K562 (cell line): ENCODE data around the gene CD300H. TPM values are rescaled to one million over a fixed set of nuclear protein-coding genes. Genes with fewer than 3 reads are reported as not detected.

ENCODE experiments used
- ATAC-seq: fragments of 200-7000 bp; cut with Tn5 transposase; 3 replicates; pipeline ENCODE4 v1.9.1; 2020; ENCODE audit warnings: moderate library complexity
- BruUV-seq: library from RNA; stranded (reverse); fragments of 400-500 nt; replicated peaks from 2 replicates; lab custom pipeline; 2021; lab: Mats Ljungman, UMichigan
- CTCF ChIA-PET: fragments of 300-600 bp; formaldehyde crosslinking; extraction: SDS; loops from one replicate; lab custom pipeline; 2021; ENCODE audit warnings: low intra/inter-chr PET ratio; lab: Yijun Ruan, JAX
- POLR2A ChIA-PET: fragments of 300-600, 350-650 bp; sonication (Branson Sonifier 250); formaldehyde crosslinking; extraction: SDS; loops from one replicate; lab custom pipeline; 2021; ENCODE audit warnings: antibody characterized with exemption, inconsistent platforms; lab: Yijun Ruan, JAX
- DNase-seq, 4 experiments: peaks; one replicate each; pipeline versions ENCODE4 v3.0.0 to v3.0.0-alpha.2; 2011 to 2018; ENCODE audit warnings: low spot score in 3 of 4, mixed read lengths in 3 of 4; ENCODE audit errors: extremely low read depth in 1 of 4
- FAIRE-seq: peaks from 2 replicates; lab custom pipeline; 2011; peaks lifted over from hg19 to GRCh38; lab: Jason Lieb, UNC
- H2AFZ ChIP-seq: 2 replicates; pipeline ENCODE4 v1.6.0; 2011; ENCODE audit warnings: low read depth, low read length, control low read depth, inconsistent platforms
- H3K27ac ChIP-seq: fragments of 200-600 bp; 3 replicates; pipeline ENCODE4 v1.8.0; 2011; ENCODE audit warnings: low read depth, mild to moderate bottlenecking, control low read depth, inconsistent platforms, low read length, moderate library complexity, mixed read lengths; ENCODE audit errors: extremely low read depth
- H3K27me3 ChIP-seq, 2 experiments: fragments of 300-600 bp in 1 of 2; 2 replicates in 1 of 2; 3 replicates in 1 of 2; pipeline versions ENCODE4 v1.6.0 to v1.8.0; 2011; ENCODE audit warnings: inconsistent platforms in 2 of 2, low read length in 2 of 2, mild to moderate bottlenecking in 1 of 2, mixed read lengths in 1 of 2, moderate library complexity in 1 of 2; ENCODE audit not compliant: control insufficient read depth in 2 of 2, insufficient read depth in 2 of 2
- H3K36me3 ChIP-seq: fragments of 300-600 bp; 3 replicates; pipeline ENCODE4 v1.8.0; 2011; ENCODE audit warnings: mild to moderate bottlenecking, low read length, inconsistent platforms; ENCODE audit not compliant: control insufficient read depth, insufficient read depth
- H3K4me1 ChIP-seq, 2 experiments: fragments of 200-600 bp in 1 of 2; replicated peaks in 1 of 2; 2 replicates in 1 of 2; 3 replicates in 1 of 2; pipeline versions ENCODE4 v1.5.1 to v1.8.0; 2011; ENCODE audit warnings: inconsistent platforms in 2 of 2, low read length in 2 of 2, mild to moderate bottlenecking in 1 of 2, mixed read lengths in 1 of 2, moderate library complexity in 1 of 2; ENCODE audit not compliant: control insufficient read depth in 2 of 2, insufficient read depth in 2 of 2
- H3K4me2 ChIP-seq: 2 replicates; pipeline ENCODE4 v1.6.1; 2011; ENCODE audit warnings: low read length, control low read depth, inconsistent platforms, mixed read lengths; ENCODE audit not compliant: insufficient read depth
- H3K4me3 ChIP-seq: fragments of 200-600 bp; sonication (generic), shearing (Covaris generic); 2 replicates; pipeline ENCODE4 v1.5.1; 2016; ENCODE audit warnings: control low read depth, inconsistent platforms
- H3K79me2 ChIP-seq: fragments of 200-600 bp; 3 replicates; pipeline ENCODE4 v1.8.0; 2011; ENCODE audit warnings: low read length, inconsistent platforms; ENCODE audit not compliant: control insufficient read depth, insufficient read depth
- H3K9ac ChIP-seq, 2 experiments: 2 replicates each; pipeline versions ENCODE4 v1.6.0 to v1.6.1; 2011; ENCODE audit warnings: low read depth in 2 of 2, low read length in 2 of 2, control low read depth in 1 of 2, inconsistent platforms in 1 of 2, mild to moderate bottlenecking in 1 of 2, mixed read lengths in 1 of 2; ENCODE audit not compliant: insufficient read depth in 1 of 2
- H3K9me1 ChIP-seq: one replicate; pipeline ENCODE4 v1.6.0; 2011; ENCODE audit warnings: inconsistent platforms, mild to moderate bottlenecking, low read length, moderate library complexity; ENCODE audit not compliant: control insufficient read depth, insufficient read depth
- H3K9me3 ChIP-seq: replicated peaks from 2 replicates; pipeline ENCODE4 v1.5.1; 2011; ENCODE audit warnings: low read depth, low read length, inconsistent platforms; ENCODE audit not compliant: control insufficient read depth, insufficient read depth
- H4K20me1 ChIP-seq: replicated peaks from 2 replicates; pipeline ENCODE4 v1.6.1; 2011; ENCODE audit warnings: low read length, inconsistent platforms, mixed read lengths; ENCODE audit not compliant: control insufficient read depth, insufficient read depth
- ADNP ChIP-seq: fragments of 200-800 bp; sonication (Bioruptor generic); IDR thresholded peaks from 2 replicates; pipeline ENCODE4 v1.6.1; 2016; ENCODE audit warnings: missing genetic modification characterization, missing compliant biosample characterization
- BHLHE40 ChIP-seq: IDR thresholded peaks from 2 replicates; pipeline ENCODE4 v1.6.1; 2011; ENCODE audit warnings: low read length, improper control_type of control experiment
- DACH1 ChIP-seq: fragments of 450-650 bp; IDR thresholded peaks from 2 replicates; pipeline ENCODE4 v1.6.1; 2018; ENCODE audit not compliant: partially characterized antibody
- DIDO1 ChIP-seq: fragments of 450-650 bp; IDR thresholded peaks from 2 replicates; pipeline ENCODE4 v1.6.1; 2016; ENCODE audit warnings: low read depth, missing biosample characterization, missing genetic modification characterization
- MAFF ChIP-seq: IDR thresholded peaks from 2 replicates; pipeline ENCODE4 v1.6.1; 2012; ENCODE audit warnings: low read length, improper control_type of control experiment
- NCOA1 ChIP-seq: fragments of 450-650 bp; IDR thresholded peaks from 2 replicates; pipeline ENCODE4 v1.6.1; 2016; ENCODE audit warnings: low read depth
- PHB2 ChIP-seq: fragments of 450-650 bp; IDR thresholded peaks from 2 replicates; pipeline ENCODE4 v1.6.1; 2017; ENCODE audit warnings: low read depth
- POLR2AphosphoS5 ChIP-seq: IDR thresholded peaks from 2 replicates; pipeline ENCODE4 v1.6.1; 2011; ENCODE audit warnings: mild to moderate bottlenecking, low read depth, low read length, moderate library complexity; ENCODE audit not compliant: control insufficient read depth, insufficient read depth
- PRMT5 ChIP-seq: sonication (generic); formaldehyde crosslinking; IDR thresholded peaks from 2 replicates; pipeline ENCODE4 v1.5.0; 2020; ENCODE audit warnings: missing genetic modification reagents
- SMARCA4 ChIP-seq: fragments of 450-650 bp; IDR thresholded peaks from 2 replicates; pipeline ENCODE4 v1.6.1; 2016
- TCF7L2 ChIP-seq: fragments of 150-350 bp; IDR thresholded peaks from 2 replicates; pipeline ENCODE4 v1.6.1; 2016; ENCODE audit warnings: low read depth, mild to moderate bottlenecking, low read length, moderate library complexity
- ZC3H8 ChIP-seq: fragments of 450-650 bp; IDR thresholded peaks from 2 replicates; pipeline ENCODE4 v1.6.1; 2017
- WGBS: fragments of 100-300 bp; shearing (Covaris generic); methylation state at CpG from one replicate; pipeline ENCODE4 v1.1.6; 2016; ENCODE audit warnings: low coverage, mixed read lengths; ENCODE audit not compliant: insufficient coverage; ENCODE audit errors: missing lambda C conversion rate; 5-methylcytosine and 5-hydroxymethylcytosine counted together
- in situ Hi-C: fragments of 300-500 bp; cut with MboI; formaldehyde crosslinking; loops from 4 replicates; pipeline ENCODE4 v1.15.0; 2018; ENCODE audit warnings: inconsistent platforms, mixed read lengths
- intact Hi-C: fragments of 100-400 bp; cut with micrococcal nuclease; formaldehyde crosslinking; loops from 2 replicates; pipeline ENCODE4 v1.14.2; 2022
- polyA plus RNA-seq, 8 experiments: library from polyadenylated mRNA; depleted of rRNA in 4 of 8; stranded (reverse) in 5 of 8; unstranded in 3 of 8; fragments of >200 nt; fragmentation: Nextera tagmentation in 2 of 8; fragmentation: Illumina TruSeq in 1 of 8; extraction: Ambion mirVana in 2 of 8; extraction: Trizol in 1 of 8; gene quantifications; 2 replicates each; pipeline versions ENCODE4 v1.2.1 to v1.2.3, GENCODE V29; 2011 to 2014; ENCODE audit warnings: inconsistent platforms in 1 of 8, missing spikeins in 1 of 8
- total RNA-seq, 7 experiments: library from RNA; depleted of rRNA in 6 of 7; stranded (reverse); fragments of >200 nt in 6 of 7; fragmentation: Illumina TruSeq in 2 of 7; extraction: Trizol in 2 of 7; gene quantifications; 2 replicates each; pipeline versions ENCODE4 v1.2.1 to v1.2.3, GENCODE V29; 2011 to 2021; ENCODE audit warnings: low replicate concordance in 1 of 7
- TF ChIP-seq, protein P1 (sequence below): fragments of 250-450 bp; sonication (Bioruptor Pico); IDR thresholded peaks from 2 replicates; pipeline ENCODE4 v1.4.0; 2020; ENCODE audit warnings: mild to moderate bottlenecking, moderate library complexity
- TF ChIP-seq, protein P2 (sequence below): fragments of 450-650 bp; IDR thresholded peaks from 2 replicates; pipeline ENCODE4 v1.6.1; 2017; ENCODE audit warnings: antibody characterized with exemption, mild to moderate bottlenecking

Gene CD300H
- total and polyA plus RNA-seq, 9 of the 15 experiments (the other 6 are each of a cell fraction or from before 2014, with no cell fraction given), result not detected

DNA sequence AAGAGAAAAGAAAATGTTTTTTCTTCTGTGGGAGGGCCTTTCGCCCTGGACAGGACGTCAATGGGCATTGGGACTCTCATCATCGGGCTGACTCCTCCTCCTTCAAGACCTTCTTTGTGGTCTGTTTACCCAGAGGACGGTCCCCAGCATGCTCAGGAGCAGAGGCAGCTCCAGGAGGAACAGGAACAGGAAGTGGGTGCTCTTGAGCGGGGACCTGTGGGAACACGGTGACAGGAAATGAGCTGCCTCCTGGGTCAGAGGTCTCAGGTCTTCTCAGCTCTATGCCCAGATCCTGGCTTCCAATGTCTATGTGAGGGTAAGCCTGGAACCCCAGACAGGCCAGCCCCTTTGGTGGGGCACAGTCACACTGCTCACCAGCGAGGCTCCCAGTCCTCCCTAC is 12.6 kb upstream of the CD300H start (continued):
- TF ChIP-seq, protein P1, sequence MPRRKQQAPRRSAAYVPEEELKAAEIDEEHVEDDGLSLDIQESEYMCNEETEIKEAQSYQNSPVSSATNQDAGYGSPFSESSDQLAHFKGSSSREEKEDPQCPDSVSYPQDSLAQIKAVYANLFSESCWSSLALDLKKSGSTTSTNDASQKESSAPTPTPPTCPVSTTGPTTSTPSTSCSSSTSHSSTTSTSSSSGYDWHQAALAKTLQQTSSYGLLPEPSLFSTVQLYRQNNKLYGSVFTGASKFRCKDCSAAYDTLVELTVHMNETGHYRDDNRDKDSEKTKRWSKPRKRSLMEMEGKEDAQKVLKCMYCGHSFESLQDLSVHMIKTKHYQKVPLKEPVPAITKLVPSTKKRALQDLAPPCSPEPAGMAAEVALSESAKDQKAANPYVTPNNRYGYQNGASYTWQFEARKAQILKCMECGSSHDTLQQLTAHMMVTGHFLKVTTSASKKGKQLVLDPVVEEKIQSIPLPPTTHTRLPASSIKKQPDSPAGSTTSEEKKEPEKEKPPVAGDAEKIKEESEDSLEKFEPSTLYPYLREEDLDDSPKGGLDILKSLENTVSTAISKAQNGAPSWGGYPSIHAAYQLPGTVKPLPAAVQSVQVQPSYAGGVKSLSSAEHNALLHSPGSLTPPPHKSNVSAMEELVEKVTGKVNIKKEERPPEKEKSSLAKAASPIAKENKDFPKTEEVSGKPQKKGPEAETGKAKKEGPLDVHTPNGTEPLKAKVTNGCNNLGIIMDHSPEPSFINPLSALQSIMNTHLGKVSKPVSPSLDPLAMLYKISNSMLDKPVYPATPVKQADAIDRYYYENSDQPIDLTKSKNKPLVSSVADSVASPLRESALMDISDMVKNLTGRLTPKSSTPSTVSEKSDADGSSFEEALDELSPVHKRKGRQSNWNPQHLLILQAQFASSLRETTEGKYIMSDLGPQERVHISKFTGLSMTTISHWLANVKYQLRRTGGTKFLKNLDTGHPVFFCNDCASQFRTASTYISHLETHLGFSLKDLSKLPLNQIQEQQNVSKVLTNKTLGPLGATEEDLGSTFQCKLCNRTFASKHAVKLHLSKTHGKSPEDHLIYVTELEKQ (CRISPR knock-in tag), result no peak

DNA sequence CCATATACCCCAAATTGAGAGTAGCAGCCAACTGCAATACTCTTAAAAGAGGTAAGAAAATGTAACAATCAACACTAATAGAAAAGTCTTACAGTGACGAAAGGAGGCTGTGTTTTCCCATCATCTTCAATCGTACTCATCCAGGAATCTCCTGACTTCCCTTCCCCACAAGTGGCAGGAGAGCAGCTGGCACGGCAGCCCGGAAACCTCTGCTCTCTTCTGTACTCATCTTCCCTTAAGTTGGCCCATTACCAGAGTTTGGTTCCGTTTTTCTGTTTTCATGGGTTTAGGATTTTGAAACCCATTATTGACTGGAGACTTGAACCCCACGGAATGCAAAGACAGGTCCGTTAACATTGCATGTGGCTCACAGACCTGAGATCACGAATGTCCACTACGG is 11.7 kb upstream of the CD300H start:
- no peaks in the 10 kb centered on the region for H3K4me1 ChIP-seq
- H3K79me2 ChIP-seq, result no peaks in the 10 kb centered on the region
- H2AFZ ChIP-seq, result no peak overlapping the region
- ChIA-PET POLR2A (interaction anchor here (1.0 kb wide), 2 partner anchors 13 kb away, joined by 3 read pairs; no protein-coding TSS in a partner anchor), CTCF (no interaction called here)
- BruUV-seq, result no TSS peak
- 6% methylated on average over 9 of the region's 9 CpGs for WGBS
- peaks cover 2% of the 10 kb centered on the region for H3K9me1 ChIP-seq
- DNase-seq (no peak), FAIRE-seq (no peak), ATAC-seq (no peak)
- H3K36me3 ChIP-seq, result no peaks in the 10 kb centered on the region
- H3K27me3 ChIP-seq, result peaks cover 8 to 34% of the 10 kb centered on the region in 2 experiments; a peak in 4 of 5 replicates
- H3K9ac ChIP-seq, result no peak overlapping the region
- H3K9me3 ChIP-seq, result no peaks in the 10 kb centered on the region
- intact Hi-C loops, result no loop called here
- no peak overlapping the region for H3K4me2 ChIP-seq
- no peak overlapping the region for H3K27ac ChIP-seq
- 0 out of 2 replicates have a peak, but pooled peaks cover 3% of the 10 kb centered on the region for H4K20me1 ChIP-seq
- in situ Hi-C loops, result no loop called here
- H3K4me3 ChIP-seq, result no peak overlapping the region
- TF ChIP-seq NCOA1, result no peak
- no peak for TF ChIP-seq ZC3H8
- TF ChIP-seq, protein P2, sequence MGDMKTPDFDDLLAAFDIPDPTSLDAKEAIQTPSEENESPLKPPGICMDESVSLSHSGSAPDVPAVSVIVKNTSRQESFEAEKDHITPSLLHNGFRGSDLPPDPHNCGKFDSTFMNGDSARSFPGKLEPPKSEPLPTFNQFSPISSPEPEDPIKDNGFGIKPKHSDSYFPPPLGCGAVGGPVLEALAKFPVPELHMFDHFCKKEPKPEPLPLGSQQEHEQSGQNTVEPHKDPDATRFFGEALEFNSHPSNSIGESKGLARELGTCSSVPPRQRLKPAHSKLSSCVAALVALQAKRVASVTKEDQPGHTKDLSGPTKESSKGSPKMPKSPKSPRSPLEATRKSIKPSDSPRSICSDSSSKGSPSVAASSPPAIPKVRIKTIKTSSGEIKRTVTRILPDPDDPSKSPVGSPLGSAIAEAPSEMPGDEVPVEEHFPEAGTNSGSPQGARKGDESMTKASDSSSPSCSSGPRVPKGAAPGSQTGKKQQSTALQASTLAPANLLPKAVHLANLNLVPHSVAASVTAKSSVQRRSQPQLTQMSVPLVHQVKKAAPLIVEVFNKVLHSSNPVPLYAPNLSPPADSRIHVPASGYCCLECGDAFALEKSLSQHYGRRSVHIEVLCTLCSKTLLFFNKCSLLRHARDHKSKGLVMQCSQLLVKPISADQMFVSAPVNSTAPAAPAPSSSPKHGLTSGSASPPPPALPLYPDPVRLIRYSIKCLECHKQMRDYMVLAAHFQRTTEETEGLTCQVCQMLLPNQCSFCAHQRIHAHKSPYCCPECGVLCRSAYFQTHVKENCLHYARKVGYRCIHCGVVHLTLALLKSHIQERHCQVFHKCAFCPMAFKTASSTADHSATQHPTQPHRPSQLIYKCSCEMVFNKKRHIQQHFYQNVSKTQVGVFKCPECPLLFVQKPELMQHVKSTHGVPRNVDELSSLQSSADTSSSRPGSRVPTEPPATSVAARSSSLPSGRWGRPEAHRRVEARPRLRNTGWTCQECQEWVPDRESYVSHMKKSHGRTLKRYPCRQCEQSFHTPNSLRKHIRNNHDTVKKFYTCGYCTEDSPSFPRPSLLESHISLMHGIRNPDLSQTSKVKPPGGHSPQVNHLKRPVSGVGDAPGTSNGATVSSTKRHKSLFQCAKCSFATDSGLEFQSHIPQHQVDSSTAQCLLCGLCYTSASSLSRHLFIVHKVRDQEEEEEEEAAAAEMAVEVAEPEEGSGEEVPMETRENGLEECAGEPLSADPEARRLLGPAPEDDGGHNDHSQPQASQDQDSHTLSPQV, result no peak
- no peak for TF ChIP-seq SMARCA4
- TF ChIP-seq BHLHE40, result no peak
- TF ChIP-seq MAFF, result no peak
- TF ChIP-seq PHB2, result no peak
- no peak for TF ChIP-seq DIDO1 (tag)
- TF ChIP-seq PRMT5 (CRISPR knock-in tag), result no peak
- no peak for TF ChIP-seq POLR2AphosphoS5
- TF ChIP-seq TCF7L2, result no peak
- TF ChIP-seq DACH1, result no peak
- no peak for TF ChIP-seq ADNP
